ENCODE measurements around the gene NUDC.

NUDC gene

GRCh38 chr1:26994787-26995517 lies 73.4 kb downstream of the NUDC start:
- no peak overlapping the region for H3K4me3 ChIP-seq (ENCODE audit: low read length, poor library complexity, severe bottlenecking)

GRCh38 chr1:26996024-26996423 lies 74.5 kb downstream of the NUDC start:
- no peaks in the 10 kb centered on the region for H3K79me2 ChIP-seq (ENCODE audit: insufficient read depth, low read length)
- peaks cover 16% of the 10 kb centered on the region for H3K4me1 ChIP-seq (ENCODE audit: insufficient read depth, low read length, poor library complexity, severe bottlenecking)
- no peaks in the 10 kb centered on the region for H3F3A ChIP-seq (ENCODE audit: low read depth)
- H3K36me3 ChIP-seq (ENCODE audit: insufficient read depth, low read length) = no peaks in the 10 kb centered on the region
- no peaks in the 10 kb centered on the region for H3K27me3 ChIP-seq (ENCODE audit: insufficient read depth, low read length, poor library complexity, severe bottlenecking)
- no peaks in the 10 kb centered on the region for H4K20me1 ChIP-seq (ENCODE audit: insufficient read depth, low read length, poor library complexity, severe bottlenecking)
- H3K9me2 ChIP-seq (replicated peaks; ENCODE audit: low read depth, low read length) = no peaks in the 10 kb centered on the region
- TF ChIP-seq EZH2phosphoT487 (IDR thresholded peaks at IDR 0.05; ENCODE audit: borderline replicate concordance) (no peak), CTCF (conservative IDR thresholded peaks at IDR 0.05; ENCODE audit: low read length) (no peak)
- H3K9me3 ChIP-seq (ENCODE audit: insufficient read depth, low read depth, low read length) = no peaks in the 10 kb centered on the region
- H3K4me2 ChIP-seq (ENCODE audit: low read depth, low read length, poor library complexity, severe bottlenecking) = no peak overlapping the region
- no peak overlapping the region for H3K9ac ChIP-seq (ENCODE audit: low read depth, low read length, poor library complexity, severe bottlenecking)
- no peak overlapping the region for H3K4me3 ChIP-seq (ENCODE audit: low read length, poor library complexity, severe bottlenecking)
- no peak overlapping the region for H2AFZ ChIP-seq (ENCODE audit: low read length)

More at GRCh38 chr1:26994787-26995517, 73.4 kb downstream of the NUDC start:
- Histone ChIP-seq H3K4me2 (ENCODE audit: low read depth, low read length, poor library complexity, severe bottlenecking) (no peak overlapping the region), H3K36me3 (ENCODE audit: insufficient read depth, low read length) (no peaks in the 10 kb centered on the region), H4K20me1 (ENCODE audit: insufficient read depth, low read length, poor library complexity, severe bottlenecking) (no peaks in the 10 kb centered on the region), H3K4me1 (ENCODE audit: insufficient read depth, low read length, poor library complexity, severe bottlenecking) (peaks cover 21% of the 10 kb centered on the region), H3K9me3 (ENCODE audit: insufficient read depth, low read depth, low read length) (no peaks in the 10 kb centered on the region), H3K27me3 (ENCODE audit: insufficient read depth, low read length, poor library complexity, severe bottlenecking) (no peaks in the 10 kb centered on the region), H3K79me2 (ENCODE audit: insufficient read depth, low read length) (no peaks in the 10 kb centered on the region), H2AFZ (ENCODE audit: low read length) (no peak overlapping the region), H3K9ac (ENCODE audit: low read depth, low read length, poor library complexity, severe bottlenecking) (no peak overlapping the region), H3K9me2 (replicated peaks; ENCODE audit: low read depth, low read length) (no peaks in the 10 kb centered on the region), H3F3A (ENCODE audit: low read depth) (no peaks in the 10 kb centered on the region)
- TF ChIP-seq EZH2phosphoT487 (IDR thresholded peaks at IDR 0.05; ENCODE audit: borderline replicate concordance) (no peak), CTCF (conservative IDR thresholded peaks at IDR 0.05; ENCODE audit: low read length) (no peak)
